Right ventricle myocardium superior (tissue), 1 donor: ENCODE measurements around the gene SHC4. TPM values are rescaled to one million over a fixed set of nuclear protein-coding genes. Genes with fewer than 3 reads are reported as not detected.
"Not testable (repeated sequence)": the region's sequence is repeated elsewhere in the genome, so short reads cannot be mapped to it uniquely, and the experiment has no call there.

Source experiments
- ATAC-seq: fragments of 200-7000 bp; cut with Tn5 transposase; one replicate; pipeline ENCODE4 v1.9.1; 2020; ENCODE audit warnings: mild to moderate bottlenecking; ENCODE audit not compliant: poor library complexity
- DNase-seq: peaks from one replicate; pipeline ENCODE4 v3.0.0-alpha.2; 2020
- intact Hi-C: fragments of 100-400 bp; cut with DNase I; formaldehyde crosslinking; loops from one replicate; pipeline ENCODE4 v1.11.2; 2022
- total RNA-seq: library from RNA; stranded (reverse); fragmentation: NEBNext Ultra II Directional; extraction: Animal tissue kit (Norgen Biotek cat#: 25700); gene quantifications from one replicate; pipeline ENCODE4 v1.2.1, GENCODE V29; 2021
- donor health status: DM: no; HTN: yes; CAD: no; lungs with severe emphysema.

The SHC4 gene
- total RNA-seq, 1 donor from 2014 or later = 2.5 TPM

DNA sequence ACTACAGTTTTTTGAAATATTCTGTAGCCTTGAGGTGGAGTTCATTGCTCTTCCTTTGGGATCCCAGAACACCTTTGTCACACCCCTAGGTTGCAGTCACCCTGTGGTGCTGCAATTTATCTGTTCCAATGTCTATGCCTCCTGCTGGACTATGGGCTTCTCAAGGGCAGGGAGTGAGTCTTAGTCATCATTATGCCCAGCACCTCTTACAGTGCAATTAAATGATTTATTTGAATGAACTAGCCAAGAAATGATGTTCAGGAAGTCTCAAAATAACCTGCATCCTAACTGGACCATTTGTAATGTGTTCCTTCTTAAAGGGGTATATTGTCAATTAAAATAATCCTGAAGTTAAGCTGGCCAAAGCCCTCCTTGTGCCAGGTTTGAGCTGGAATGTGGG, 28.5 kb downstream of the SHC4 start:
- intact Hi-C loops = no loop called here
- no peak for ATAC-seq
- DNase-seq = no peak

DNA sequence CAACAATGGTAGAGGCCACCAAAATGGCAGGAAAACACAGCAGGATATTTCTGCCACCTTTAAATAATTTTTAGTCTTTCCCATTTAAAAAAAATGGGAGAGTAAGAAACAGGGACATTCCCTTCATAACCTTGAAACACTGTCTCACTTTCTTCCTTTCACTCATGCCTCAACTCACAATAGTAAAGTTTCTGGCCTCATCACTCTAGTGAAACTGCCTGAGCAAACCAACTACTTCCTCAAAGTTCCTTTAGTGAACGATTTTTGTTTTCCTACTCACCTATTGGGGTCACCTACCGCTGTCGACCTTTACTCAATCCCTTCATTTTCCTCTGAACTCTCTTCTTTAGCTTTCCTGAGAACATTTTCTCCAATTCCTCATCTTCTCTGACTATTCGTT, 33.0 kb downstream of the SHC4 start:
- intact Hi-C loops = no loop called here
- ATAC-seq (no peak), DNase-seq (no peak)

DNA sequence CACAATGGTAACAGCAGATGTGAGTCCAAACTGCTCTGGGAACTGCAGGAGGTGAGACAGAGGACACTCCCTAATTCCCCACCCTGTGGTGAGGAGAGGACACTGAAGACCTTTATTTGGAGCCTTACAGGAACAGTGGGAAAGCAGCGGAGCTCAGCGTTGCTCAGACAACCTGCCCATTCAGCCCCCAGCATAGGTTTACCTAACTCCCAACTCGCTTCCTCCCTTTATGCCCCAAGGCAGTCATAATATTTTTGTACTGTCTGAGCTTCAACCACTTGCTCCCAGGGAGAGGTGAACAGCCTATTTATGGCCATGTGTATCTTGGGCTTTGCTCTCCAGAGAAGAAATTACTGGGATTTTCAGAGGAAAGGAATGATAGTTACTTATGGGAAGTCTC, 34.1 kb downstream of the SHC4 start:
- DNase-seq (no peak), ATAC-seq (no peak)
- intact Hi-C loops = no loop called here

DNA sequence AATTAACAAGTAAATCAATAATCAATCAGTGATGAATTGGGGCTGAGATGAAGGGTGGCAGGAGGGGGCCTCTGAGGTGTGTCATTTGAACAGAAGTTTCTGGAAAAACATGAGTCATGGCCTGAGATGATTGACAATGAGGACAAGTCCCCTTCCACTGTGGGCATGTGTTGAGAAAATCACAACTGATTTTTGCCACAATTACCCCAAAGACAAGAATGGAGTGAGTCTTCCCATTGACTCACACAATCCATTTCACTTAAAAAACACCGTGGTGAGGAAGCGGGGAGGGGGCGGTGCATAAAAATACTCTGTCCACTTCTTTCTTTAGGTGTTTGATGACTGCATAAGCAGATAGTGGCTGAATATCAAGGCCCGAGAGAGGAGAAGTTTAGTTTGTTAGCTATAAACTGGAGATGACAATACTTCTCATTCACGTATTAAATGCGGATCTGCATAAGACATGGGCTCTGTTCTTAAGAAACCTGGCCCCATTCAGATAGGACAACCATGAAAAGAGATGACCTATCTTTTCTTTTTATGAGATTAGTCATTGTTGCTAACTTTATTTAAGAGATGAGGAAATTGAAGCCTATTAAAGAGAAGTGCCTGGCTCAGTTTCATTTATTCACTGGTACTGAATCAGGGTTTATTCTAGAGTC, 34.7 kb downstream of the SHC4 start:
- ATAC-seq (no peak), DNase-seq (no peak)
- intact Hi-C loops = no loop called here

DNA sequence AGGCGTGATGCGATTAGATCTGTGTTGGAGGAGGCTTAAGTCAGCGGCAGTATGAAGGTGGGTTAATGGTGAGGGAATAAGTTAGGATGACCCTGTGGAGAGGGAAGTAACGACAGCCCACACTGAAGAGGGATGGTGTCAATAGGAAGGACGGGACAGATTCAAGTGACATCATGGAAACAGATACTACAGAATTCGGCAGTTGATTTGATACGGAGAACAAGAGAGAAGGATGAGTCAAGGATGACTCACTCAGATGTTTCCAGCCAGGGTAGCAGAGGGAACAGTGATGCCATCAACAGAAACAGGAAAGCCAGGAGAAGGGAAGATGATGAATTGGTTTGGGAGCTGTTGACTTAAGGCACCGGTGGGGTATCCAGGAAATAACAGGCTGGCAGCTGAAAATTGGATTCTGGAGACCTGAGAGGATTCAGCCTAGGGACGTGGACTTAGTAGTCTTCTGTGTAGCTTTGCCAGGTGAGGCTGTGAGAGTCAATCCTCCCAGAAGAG, 38.0 kb downstream of the SHC4 start:
- DNase-seq (no peak), ATAC-seq (no peak)
- intact Hi-C loops = no loop called here

DNA sequence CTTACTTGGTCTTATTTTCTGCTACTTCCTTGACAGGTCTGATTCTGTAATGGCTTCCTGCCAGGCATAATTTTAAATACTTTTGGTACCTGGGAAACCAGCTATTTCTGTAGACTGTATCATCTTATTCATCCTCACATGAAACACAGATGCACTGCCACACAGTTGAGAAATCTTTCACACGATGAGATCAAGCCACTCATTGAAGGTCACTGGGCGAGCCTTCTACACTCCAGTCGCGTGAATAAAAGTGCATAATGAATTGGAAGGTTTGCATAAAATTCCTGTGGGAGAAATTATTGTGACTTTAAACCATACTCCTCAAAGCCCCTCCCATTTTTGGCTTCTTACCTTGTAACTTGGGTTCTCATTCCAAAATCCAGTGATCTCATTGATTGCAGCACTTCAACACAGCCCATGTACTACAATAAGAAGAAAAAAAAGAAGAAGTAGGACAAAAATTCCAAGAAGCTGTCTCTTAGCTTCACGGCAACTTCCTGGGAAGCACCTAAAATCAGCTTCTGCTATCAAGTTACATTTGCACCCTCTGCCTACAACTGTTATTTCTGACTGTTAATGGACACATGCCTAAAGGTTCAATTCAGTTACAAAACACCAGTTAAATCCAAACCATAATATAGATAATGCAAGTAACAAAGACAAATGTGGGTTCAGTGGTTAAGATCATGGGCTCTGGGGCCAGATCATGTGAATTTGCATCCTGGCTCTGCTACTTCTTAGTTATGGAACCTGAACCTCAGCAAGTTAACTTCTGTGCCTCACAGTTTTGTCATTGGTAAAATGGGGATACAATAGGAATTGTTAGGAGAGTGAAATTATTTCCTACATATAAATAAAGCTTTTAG, 39.0 kb downstream of the SHC4 start:
- DNase-seq (no peak), ATAC-seq (no peak)
- intact Hi-C loops = no loop called here

DNA sequence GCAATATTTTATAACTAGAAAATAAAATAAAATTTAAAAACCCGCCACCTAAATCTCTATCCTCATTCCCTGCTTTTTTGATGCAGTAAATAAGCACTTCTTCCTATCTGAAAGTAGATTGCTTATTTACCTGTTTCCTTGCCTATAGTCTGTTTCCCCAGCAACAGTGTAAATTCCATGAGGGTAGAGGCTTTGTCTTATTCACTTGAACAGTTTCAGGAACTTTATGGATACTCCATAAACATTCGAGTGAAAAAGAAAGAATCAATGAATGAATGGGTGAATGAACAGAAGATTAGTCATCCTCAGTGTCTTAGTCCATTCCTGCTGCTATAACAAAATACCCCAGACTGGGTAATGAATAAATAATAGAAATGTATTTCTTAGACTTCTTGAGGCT, 41.7 kb downstream of the SHC4 start:
- no peak for DNase-seq
- no peak for ATAC-seq
- intact Hi-C loops = no loop called here

DNA sequence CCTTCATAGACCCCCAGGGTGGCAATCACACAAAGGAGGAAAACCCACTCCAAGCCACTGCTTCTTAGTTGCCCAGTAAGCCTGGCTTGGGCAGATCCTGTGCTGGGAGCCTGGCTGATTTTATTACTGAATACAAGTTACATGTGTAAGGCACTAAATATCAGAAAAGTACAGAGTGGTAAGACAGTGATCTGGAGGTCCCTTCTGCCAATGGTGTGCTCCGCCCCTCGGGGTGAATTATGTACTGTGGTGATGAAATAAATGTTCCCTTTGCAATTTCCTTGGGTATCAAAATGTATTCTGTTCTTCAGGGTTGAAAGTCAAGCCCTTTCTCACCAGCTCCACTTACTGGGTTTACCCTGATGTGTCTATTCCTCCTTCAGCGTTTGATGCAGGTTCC, 47.0 kb downstream of the SHC4 start:
- intact Hi-C loops = no loop called here
- ATAC-seq = no peak
- DNase-seq = no peak

DNA sequence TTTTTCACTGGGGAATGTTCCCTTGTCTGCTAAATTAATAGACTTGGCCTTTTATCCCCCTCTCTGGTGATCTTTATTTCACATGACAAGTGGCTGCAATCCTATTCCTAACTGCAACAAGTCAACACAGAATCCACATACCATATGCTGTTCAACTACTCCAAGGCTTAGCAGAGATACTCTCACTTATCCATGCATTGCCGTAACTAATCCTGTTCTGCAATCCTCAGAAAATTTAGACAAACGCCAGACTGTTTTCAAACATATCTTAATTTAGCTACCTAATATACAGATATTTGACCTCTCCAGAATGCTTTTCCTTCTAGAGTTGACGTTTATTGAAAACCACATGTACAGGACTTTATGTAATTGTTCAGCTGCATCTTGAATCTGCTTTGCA, 47.9 kb downstream of the SHC4 start:
- ATAC-seq (no peak), DNase-seq (no peak)
- intact Hi-C loops = no loop called here

DNA sequence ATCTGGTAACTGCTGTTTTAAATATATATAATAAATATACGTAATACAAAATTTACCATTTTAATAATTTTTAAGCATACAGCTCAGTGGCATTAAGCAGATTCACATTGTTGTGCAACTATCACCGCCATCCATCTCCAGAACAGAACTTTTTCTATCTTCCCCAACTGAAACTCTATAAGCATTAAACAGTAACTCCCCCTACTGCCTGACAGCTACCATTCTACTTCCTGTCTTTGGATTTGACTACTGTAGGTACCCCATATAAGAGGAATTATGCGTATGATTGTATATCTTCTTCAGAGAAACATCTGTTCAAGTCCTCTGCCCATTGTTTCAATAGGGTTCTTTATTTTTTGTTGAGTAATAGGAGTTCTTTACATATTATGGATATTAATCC, 49.0 kb downstream of the SHC4 start:
- intact Hi-C loops = no loop called here
- DNase-seq = no peak
- ATAC-seq = no peak

DNA sequence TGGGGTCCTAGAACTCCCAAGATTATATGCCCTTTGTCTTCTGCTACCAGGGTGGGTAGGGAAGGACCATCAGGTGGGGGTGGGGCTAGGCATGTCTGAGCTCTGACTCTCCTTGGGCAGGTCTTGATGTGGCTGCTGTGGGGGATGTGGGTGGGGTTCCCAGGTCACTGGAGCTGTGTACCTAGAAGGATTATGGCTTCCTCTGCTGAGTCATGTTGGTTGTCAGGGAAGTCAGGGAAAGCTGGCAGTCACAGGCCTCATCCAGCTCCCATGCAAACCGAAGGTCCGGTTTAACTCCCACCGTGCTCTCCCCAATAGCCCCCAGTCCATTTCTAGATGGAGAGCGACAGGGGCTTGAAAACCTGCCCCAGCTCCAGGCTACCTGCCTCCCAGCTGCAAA, 50.6 kb downstream of the SHC4 start:
- DNase-seq = no peak
- ATAC-seq = no peak
- intact Hi-C loops = no loop called here

DNA sequence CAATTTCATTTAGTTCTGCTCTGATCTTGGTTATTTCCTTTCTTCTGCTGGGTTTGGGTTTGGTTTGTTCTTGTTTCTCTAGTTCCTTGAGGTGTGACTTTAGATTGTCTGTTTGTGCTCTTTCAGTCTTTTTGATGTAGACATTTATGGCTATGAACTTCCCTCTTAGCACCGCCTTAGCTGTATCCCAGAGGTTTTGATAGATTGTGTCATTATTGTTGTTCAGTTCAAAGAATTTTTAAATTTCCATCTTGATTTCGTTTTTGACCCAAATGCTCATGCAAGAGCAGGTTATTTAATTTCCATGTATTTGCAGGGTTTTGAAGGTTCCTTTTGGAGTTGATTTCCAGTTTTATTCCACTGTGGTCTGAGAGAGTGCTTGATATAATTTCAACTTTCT, 53.2 kb downstream of the SHC4 start:
- intact Hi-C loops, ATAC-seq, DNase-seq: not testable (repeated sequence)

DNA sequence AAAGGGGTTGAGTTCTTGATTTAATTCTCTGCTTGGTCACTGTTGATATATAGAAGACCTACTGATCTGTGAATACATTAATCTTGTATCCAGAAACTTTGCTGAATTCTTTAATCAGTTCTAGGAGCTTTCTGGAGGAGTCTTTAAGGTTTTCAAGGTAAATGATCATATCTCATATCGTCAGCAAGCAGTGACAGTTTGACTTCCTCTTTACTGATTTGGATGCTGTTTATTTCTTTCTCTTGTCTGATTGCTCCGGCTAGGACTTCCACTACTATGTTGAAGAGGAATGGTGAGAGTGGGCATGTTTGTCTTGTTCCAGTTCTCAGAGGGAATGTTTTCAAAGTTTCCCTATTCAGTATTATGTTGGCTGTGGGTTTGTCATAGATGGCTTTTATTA, 54.4 kb downstream of the SHC4 start:
- DNase-seq, ATAC-seq, intact Hi-C loops: not testable (repeated sequence)

DNA sequence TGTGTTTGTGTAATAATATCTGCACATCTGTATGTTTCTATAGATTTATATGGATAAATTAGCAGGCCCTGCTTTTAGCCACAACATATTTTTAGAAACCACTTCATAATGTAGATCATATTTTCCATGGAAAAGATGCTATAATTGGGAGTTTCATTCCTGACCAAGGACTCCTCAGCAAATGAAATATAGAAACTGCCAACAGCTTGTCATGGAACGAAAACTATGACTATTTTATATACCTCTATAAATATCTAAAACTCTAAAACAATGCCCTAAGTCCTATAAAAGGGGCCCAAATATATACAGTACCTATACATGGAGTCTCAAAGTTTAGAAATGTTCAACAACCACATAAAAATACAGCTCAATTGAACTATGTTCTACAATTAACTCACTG, 57.9 kb downstream of the SHC4 start:
- ATAC-seq = no peak
- no peak for DNase-seq
- intact Hi-C loops = no loop called here

DNA sequence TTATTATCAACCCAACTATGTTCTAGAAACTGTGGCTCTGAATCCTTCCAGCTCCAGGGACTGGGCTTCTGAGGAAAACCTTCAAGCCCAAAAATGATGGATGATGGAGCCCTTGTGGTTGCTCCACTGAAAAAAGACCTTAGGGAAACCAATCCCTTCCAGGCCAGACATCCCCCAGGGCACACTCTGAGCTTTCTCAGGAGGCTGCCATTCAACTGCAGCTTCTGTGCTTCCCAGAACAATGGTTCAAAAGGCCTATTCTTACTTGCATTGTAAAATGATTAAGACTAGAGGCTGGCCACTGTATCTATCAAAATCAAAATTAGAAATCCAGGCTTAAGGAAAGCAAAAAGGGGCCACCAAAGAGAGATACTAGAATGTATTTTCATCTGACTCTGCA, 58.5 kb downstream of the SHC4 start:
- DNase-seq = no peak
- no peak for ATAC-seq
- intact Hi-C loops = no loop called here

DNA sequence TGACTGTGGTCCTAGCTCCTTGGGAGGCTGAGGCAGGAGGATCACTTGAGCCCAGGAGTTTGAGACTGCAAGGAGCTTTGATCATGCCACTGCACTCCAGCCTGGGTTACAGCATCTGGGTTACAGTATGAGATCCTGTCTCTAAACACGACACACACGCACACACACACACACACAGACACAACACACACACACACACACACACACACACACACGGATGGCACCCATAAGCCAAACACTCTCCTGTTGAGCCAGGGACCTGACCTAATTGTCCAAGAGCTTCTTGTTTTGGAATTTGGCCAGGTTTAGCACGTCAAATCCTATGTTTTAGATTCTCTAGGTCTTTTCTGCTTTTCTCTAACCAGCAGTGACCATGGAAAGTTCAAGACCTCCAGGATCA, 59.0 kb downstream of the SHC4 start:
- intact Hi-C loops = no loop called here
- DNase-seq (no peak), ATAC-seq (no peak)

DNA sequence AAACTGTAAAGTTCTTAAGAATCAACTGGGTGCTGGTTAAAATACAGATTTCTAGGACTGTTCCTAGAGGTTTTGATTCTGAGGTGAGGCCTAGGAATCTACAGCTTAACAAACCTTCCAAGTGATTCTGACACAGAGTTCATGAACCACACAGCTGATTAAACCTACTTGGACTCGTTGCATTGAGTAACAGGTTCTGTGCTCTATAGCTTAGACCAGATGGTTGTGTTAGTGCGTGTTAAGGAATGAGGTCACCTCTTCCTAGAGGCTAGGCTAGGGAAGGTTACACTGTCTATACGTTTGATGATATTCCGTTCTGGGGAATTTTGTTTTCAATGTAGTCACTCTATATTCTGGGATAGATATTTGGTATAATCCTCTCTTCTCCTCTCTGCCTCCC, 63.9 kb downstream of the SHC4 start:
- DNase-seq = no peak
- intact Hi-C loops = no loop called here
- ATAC-seq = no peak

DNA sequence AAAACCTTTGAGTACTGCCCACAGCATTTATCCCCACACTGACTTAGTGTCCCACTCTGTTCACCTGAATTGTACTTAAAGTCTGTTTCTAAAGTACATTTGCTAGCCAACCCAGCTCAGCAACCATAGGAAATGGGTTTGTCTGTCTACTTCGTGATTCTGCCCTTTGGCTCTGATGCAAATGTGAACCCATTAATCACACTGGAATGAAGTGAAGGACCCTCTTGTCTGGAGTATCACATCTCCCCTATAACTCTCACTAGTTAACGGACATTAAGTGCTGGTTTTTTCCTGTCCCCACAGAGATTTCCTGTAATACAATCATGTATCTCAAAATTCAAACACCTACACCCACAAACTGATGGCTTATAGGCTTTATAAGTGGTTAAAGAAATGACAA, 65.3 kb downstream of the SHC4 start:
- ATAC-seq (no peak), DNase-seq (no peak)
- intact Hi-C loops = no loop called here

DNA sequence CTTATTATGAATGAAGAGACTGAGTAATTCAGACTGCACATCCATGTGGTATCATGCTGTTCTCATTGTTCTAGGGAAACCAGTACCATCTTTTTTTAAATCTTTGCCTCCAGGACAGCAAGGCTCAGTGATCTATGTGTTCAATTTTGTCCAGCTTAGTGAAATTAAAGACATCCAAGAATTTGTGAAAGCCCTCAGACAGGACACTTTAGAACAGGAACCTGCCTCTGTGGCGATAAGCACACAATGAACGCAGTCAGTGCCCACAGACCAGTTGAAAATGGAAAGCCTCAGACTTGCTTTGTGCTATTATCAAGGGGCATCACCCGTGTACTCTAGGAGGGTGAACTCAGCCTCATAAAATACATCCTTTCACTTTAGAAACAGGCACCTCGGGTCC, 65.7 kb downstream of the SHC4 start:
- intact Hi-C loops = no loop called here
- no peak for ATAC-seq
- no peak for DNase-seq
